Measurements from ENCODE around the gene SLC9A5. TPM values are rescaled to one million over a fixed set of nuclear protein-coding genes. Genes with fewer than 3 reads are reported as not detected.

Gene SLC9A5
- total RNA-seq, result 5.1 and 6.4 TPM in 2 replicates

GRCh38 chr16:67248401-67249177 is at the start of gene SLC9A5:
Gene SLC9A5, plus strand, starts transcription at chr16:67248979. Its CDS starts 36 bp downstream, at chr16:67249015.
- Mint-ChIP-seq H3K4me1 (ENCODE audit: low read depth) (peaks cover 38% of the 10 kb centered on the region), H3K36me3 (ENCODE audit: low read depth) (peaks cover 6% of the 10 kb centered on the region), H3K4me3 (ENCODE audit: low read depth) (peak within 1 kb of the TSS; percentile 82), H3K27ac (peak within 1 kb of the TSS; percentile 79), H3K9me3 (no peaks in the 10 kb centered on the region), H3K27me3 (ENCODE audit: low read depth) (peaks cover 12% of the 10 kb centered on the region)
- DNase-seq (ENCODE audit: low spot score), result peak; percentile 32
- intact Hi-C loops (cut with micrococcal nuclease), result loop anchor here (5.0 to 10.0 kb wide), 4 partner anchors 66 to 596 kb away; partner anchors contain the start of genes AGRP, ATP6V0D1, CENPT and CES4A

- no peak for DNase-seq (ENCODE audit: low spot score)
- H3K27ac Mint-ChIP-seq, result no peak within 1 kb of the TSS
- H3K9me3 Mint-ChIP-seq, result no peaks in the 10 kb centered on the region
- H3K4me1 Mint-ChIP-seq (ENCODE audit: low read depth), result peaks cover 7% of the 10 kb centered on the region
- peaks cover 60% of the 10 kb centered on the region for H3K36me3 Mint-ChIP-seq (ENCODE audit: low read depth)
- H3K27me3 Mint-ChIP-seq (ENCODE audit: low read depth), result no peaks in the 10 kb centered on the region
- intact Hi-C loops (cut with micrococcal nuclease), result no loop called here
- H3K4me3 Mint-ChIP-seq (ENCODE audit: low read depth), result no peak within 1 kb of the TSS
Measured at GRCh38 chr16:67199011-67199807, 49.6 kb upstream of the SLC9A5 start, which contains the start of gene ELMO3. Gene ELMO3, plus strand, starts transcription at chr16:67199131. Its CDS starts 196 bp downstream, at chr16:67199327.

- Mint-ChIP-seq H3K9me3 (no peaks in the 10 kb centered on the region), H3K27me3 (ENCODE audit: low read depth) (no peaks in the 10 kb centered on the region), H3K4me1 (ENCODE audit: low read depth) (peaks cover 7% of the 10 kb centered on the region), H3K36me3 (ENCODE audit: low read depth) (peaks cover 54% of the 10 kb centered on the region), H3K27ac (no peak overlapping the region), H3K4me3 (ENCODE audit: low read depth) (no peak overlapping the region)
- DNase-seq (ENCODE audit: low spot score), result no peak
- intact Hi-C loops (cut with micrococcal nuclease), result no loop called here
Measured at GRCh38 chr16:67199808-67200198, 49.0 kb upstream of the SLC9A5 start.

- no peaks in the 10 kb centered on the region for H3K9me3 Mint-ChIP-seq
- intact Hi-C loops (cut with micrococcal nuclease), result no loop called here
- peaks cover 47% of the 10 kb centered on the region for H3K36me3 Mint-ChIP-seq (ENCODE audit: low read depth)
Measured at GRCh38 chr16:67200491-67200890, 48.3 kb upstream of the SLC9A5 start.

GRCh38 chr16:67201411-67202345 is 47.1 kb upstream of the SLC9A5 start:
- no peaks in the 10 kb centered on the region for H3K27me3 Mint-ChIP-seq (ENCODE audit: low read depth)
- no peak overlapping the region for H3K4me3 Mint-ChIP-seq (ENCODE audit: low read depth)
- no peak overlapping the region for H3K27ac Mint-ChIP-seq
- H3K36me3 Mint-ChIP-seq (ENCODE audit: low read depth), result peaks cover 43% of the 10 kb centered on the region
- intact Hi-C loops (cut with micrococcal nuclease), result no loop called here
- no peaks in the 10 kb centered on the region for H3K9me3 Mint-ChIP-seq
- DNase-seq (ENCODE audit: low spot score), result no peak
- H3K4me1 Mint-ChIP-seq (ENCODE audit: low read depth), result no peaks in the 10 kb centered on the region

More at GRCh38 chr16:67200491-67200890, 48.3 kb upstream of the SLC9A5 start:
- Mint-ChIP-seq H3K27ac (no peak overlapping the region), H3K4me3 (ENCODE audit: low read depth) (no peak overlapping the region), H3K4me1 (ENCODE audit: low read depth) (peaks cover 7% of the 10 kb centered on the region), H3K27me3 (ENCODE audit: low read depth) (no peaks in the 10 kb centered on the region)
- DNase-seq (ENCODE audit: low spot score), result no peak

- DNase-seq (ENCODE audit: low spot score), result no peak
- no peak overlapping the region for H3K27ac Mint-ChIP-seq
- H3K4me1 Mint-ChIP-seq (ENCODE audit: low read depth), result no peaks in the 10 kb centered on the region
- H3K36me3 Mint-ChIP-seq (ENCODE audit: low read depth), result peaks cover 38% of the 10 kb centered on the region
- no peaks in the 10 kb centered on the region for H3K27me3 Mint-ChIP-seq (ENCODE audit: low read depth)
- intact Hi-C loops (cut with micrococcal nuclease), result no loop called here
- no peaks in the 10 kb centered on the region for H3K9me3 Mint-ChIP-seq
- H3K4me3 Mint-ChIP-seq (ENCODE audit: low read depth), result no peak overlapping the region
Measured at GRCh38 chr16:67202426-67202825, 46.4 kb upstream of the SLC9A5 start.

GRCh38 chr16:67202956-67203493 is 45.8 kb upstream of the SLC9A5 start:
- Mint-ChIP-seq H3K27me3 (ENCODE audit: low read depth) (no peaks in the 10 kb centered on the region), H3K4me1 (ENCODE audit: low read depth) (no peaks in the 10 kb centered on the region), H3K4me3 (ENCODE audit: low read depth) (no peak overlapping the region), H3K27ac (no peak overlapping the region), H3K36me3 (ENCODE audit: low read depth) (peaks cover 33% of the 10 kb centered on the region), H3K9me3 (no peaks in the 10 kb centered on the region)
- intact Hi-C loops (cut with micrococcal nuclease), result no loop called here
- no peak for DNase-seq (ENCODE audit: low spot score)

GRCh38 chr16:67204076-67204475 is 44.7 kb upstream of the SLC9A5 start:
- intact Hi-C loops (cut with micrococcal nuclease), result no loop called here
- peaks cover 27% of the 10 kb centered on the region for H3K36me3 Mint-ChIP-seq (ENCODE audit: low read depth)
- no peaks in the 10 kb centered on the region for H3K4me1 Mint-ChIP-seq (ENCODE audit: low read depth)
- no peaks in the 10 kb centered on the region for H3K9me3 Mint-ChIP-seq
- no peaks in the 10 kb centered on the region for H3K27me3 Mint-ChIP-seq (ENCODE audit: low read depth)
- DNase-seq (ENCODE audit: low spot score), result no peak
- no peak overlapping the region for H3K4me3 Mint-ChIP-seq (ENCODE audit: low read depth)
- no peak overlapping the region for H3K27ac Mint-ChIP-seq

GRCh38 chr16:67206129-67206837 is 42.5 kb upstream of the SLC9A5 start:
- Mint-ChIP-seq H3K27me3 (ENCODE audit: low read depth) (no peaks in the 10 kb centered on the region), H3K27ac (no peak overlapping the region), H3K4me1 (ENCODE audit: low read depth) (no peaks in the 10 kb centered on the region), H3K36me3 (ENCODE audit: low read depth) (peaks cover 16% of the 10 kb centered on the region), H3K9me3 (no peaks in the 10 kb centered on the region), H3K4me3 (ENCODE audit: low read depth) (no peak overlapping the region)
- DNase-seq (ENCODE audit: low spot score), result no peak
- intact Hi-C loops (cut with micrococcal nuclease), result no loop called here

GRCh38 chr16:67206838-67207248 is 41.9 kb upstream of the SLC9A5 start:
- Mint-ChIP-seq H3K4me3 (ENCODE audit: low read depth) (no peak overlapping the region), H3K36me3 (ENCODE audit: low read depth) (peaks cover 16% of the 10 kb centered on the region), H3K4me1 (ENCODE audit: low read depth) (no peaks in the 10 kb centered on the region), H3K9me3 (no peaks in the 10 kb centered on the region), H3K27ac (no peak overlapping the region), H3K27me3 (ENCODE audit: low read depth) (no peaks in the 10 kb centered on the region)
- DNase-seq (ENCODE audit: low spot score), result no peak
- intact Hi-C loops (cut with micrococcal nuclease), result no loop called here

GRCh38 chr16:67207249-67208091 is 41.3 kb upstream of the SLC9A5 start:
- H3K27ac Mint-ChIP-seq, result no peak overlapping the region

More at GRCh38 chr16:67207249-67208091, 41.3 kb upstream of the SLC9A5 start:
- intact Hi-C loops (cut with micrococcal nuclease), result no loop called here
- H3K27me3 Mint-ChIP-seq (ENCODE audit: low read depth), result no peaks in the 10 kb centered on the region
- peaks cover 10% of the 10 kb centered on the region for H3K36me3 Mint-ChIP-seq (ENCODE audit: low read depth)
- H3K9me3 Mint-ChIP-seq, result no peaks in the 10 kb centered on the region
- no peak for DNase-seq (ENCODE audit: low spot score)
- H3K4me3 Mint-ChIP-seq (ENCODE audit: low read depth), result no peak overlapping the region
- H3K4me1 Mint-ChIP-seq (ENCODE audit: low read depth), result no peaks in the 10 kb centered on the region
